MM.1S (cell line): ENCODE data around the gene SLC44A5.

Experiments
- DNase-seq: peaks from one replicate; pipeline ENCODE4 v3.0.0-alpha.2; 2015
- H2AFZ ChIP-seq: fragments of 300-600 bp; sonication (generic); 2 replicates; pipeline ENCODE4 v1.6.0; 2016; ENCODE audit warnings: antibody characterized with exemption, low read length
- H3F3A ChIP-seq: fragments of 300-600 bp; sonication (generic); 2 replicates; pipeline ENCODE4 v1.6.1; 2016; ENCODE audit warnings: mild to moderate bottlenecking, antibody characterized with exemption, low read length, moderate library complexity, mixed read lengths; ENCODE audit not compliant: insufficient read depth
- H3K27ac ChIP-seq: fragments of 300-600 bp; sonication (generic); 2 replicates; pipeline ENCODE4 v1.5.1; 2016; ENCODE audit warnings: mild to moderate bottlenecking, low read length
- H3K27me3 ChIP-seq: fragments of 300-600 bp; sonication (generic); replicated peaks from 2 replicates; pipeline ENCODE4 v1.6.0; 2016; ENCODE audit warnings: low read length; ENCODE audit not compliant: insufficient read depth
- H3K36me3 ChIP-seq: fragments of 300-600 bp; sonication (generic); replicated peaks from 2 replicates; pipeline ENCODE4 v1.6.1; 2016; ENCODE audit warnings: mild to moderate bottlenecking, low read length, mixed read lengths; ENCODE audit not compliant: insufficient read depth
- H3K4me1 ChIP-seq: fragments of 300-600 bp; sonication (generic); 2 replicates; pipeline ENCODE4 v1.6.1; 2016; ENCODE audit warnings: low read length, mixed read lengths
- H3K4me2 ChIP-seq: fragments of 300-600 bp; sonication (generic); 2 replicates; pipeline ENCODE4 v1.6.0; 2016; ENCODE audit warnings: low read depth, low read length
- H3K4me3 ChIP-seq: fragments of 300-600 bp; sonication (generic); 2 replicates; pipeline ENCODE4 v1.5.1; 2016; ENCODE audit warnings: low read length, mixed read lengths
- H3K79me2 ChIP-seq: fragments of 300-600 bp; sonication (generic); 2 replicates; pipeline ENCODE4 v1.6.1; 2016; ENCODE audit warnings: mixed run types, low read length, mixed read lengths
- H3K9ac ChIP-seq: fragments of 300-600 bp; sonication (generic); 2 replicates; pipeline ENCODE4 v1.6.1; 2016; ENCODE audit warnings: low read length, mixed read lengths
- H3K9me2 ChIP-seq: fragments of 300-600 bp; sonication (generic); replicated peaks from 2 replicates; pipeline ENCODE4 v1.6.1; 2016; ENCODE audit warnings: mild to moderate bottlenecking, low read length, mixed read lengths; ENCODE audit not compliant: insufficient read depth
- H3K9me3 ChIP-seq: fragments of 300-600 bp; sonication (generic); replicated peaks from 2 replicates; pipeline ENCODE4 v1.6.1; 2016; ENCODE audit warnings: mild to moderate bottlenecking, low read length, mixed read lengths; ENCODE audit not compliant: insufficient read depth
- H4K20me1 ChIP-seq: fragments of 300-600 bp; sonication (generic); 2 replicates; pipeline ENCODE4 v1.6.1; 2016; ENCODE audit warnings: mild to moderate bottlenecking, low read length, moderate library complexity, mixed read lengths; ENCODE audit not compliant: insufficient read depth
- CTCF ChIP-seq: fragments of 300-600 bp; sonication (generic); IDR thresholded peaks from 2 replicates; pipeline ENCODE4 v1.5.1; 2016; ENCODE audit warnings: antibody characterized with exemption, low read length, mixed read lengths
- EZH2 ChIP-seq: fragments of 300-600 bp; sonication (generic); optimal IDR thresholded peaks from 2 replicates; pipeline ENCODE3; 2017; ENCODE audit warnings: low read depth, mild to moderate bottlenecking, antibody characterized with exemption, low read length, mixed read lengths
- EZH2phosphoT487 ChIP-seq: fragments of 300-600 bp; sonication (generic); IDR thresholded peaks from 2 replicates; pipeline ENCODE4 v1.6.1; 2018; ENCODE audit warnings: antibody characterized with exemption, low read length

The SLC44A5 gene

GRCh38 chr1:75438355-75438754 lies 172.6 kb downstream of the SLC44A5 start:
- TF ChIP-seq CTCF (no peak), EZH2 (no peak), EZH2phosphoT487 (no peak)
- Histone ChIP-seq H3K9me3 (no peaks in the 10 kb centered on the region), H3K4me3 (no peak overlapping the region), H3K4me2 (no peak overlapping the region), H3K27me3 (no peaks in the 10 kb centered on the region), H3K9ac (no peak overlapping the region), H4K20me1 (no peaks in the 10 kb centered on the region), H2AFZ (no peak overlapping the region), H3K79me2 (no peaks in the 10 kb centered on the region), H3K9me2 (no peaks in the 10 kb centered on the region), H3K36me3 (no peaks in the 10 kb centered on the region), H3F3A (no peaks in the 10 kb centered on the region), H3K27ac (no peak overlapping the region), H3K4me1 (no peaks in the 10 kb centered on the region)
- peak; percentile 60 for DNase-seq

- no peak overlapping the region for H3K27ac ChIP-seq
- H4K20me1 ChIP-seq: no peaks in the 10 kb centered on the region
Measured at GRCh38 chr1:75431843-75432242, 179.1 kb downstream of the SLC44A5 start.

GRCh38 chr1:75430526-75430925 lies 180.4 kb downstream of the SLC44A5 start:
- Histone ChIP-seq H3K4me2 (no peak overlapping the region), H3K27ac (no peak overlapping the region), H3K9ac (no peak overlapping the region), H3K79me2 (no peaks in the 10 kb centered on the region), H3K4me3 (no peak overlapping the region), H3K4me1 (no peaks in the 10 kb centered on the region), H3K27me3 (no peaks in the 10 kb centered on the region), H3K9me2 (no peaks in the 10 kb centered on the region), H2AFZ (no peak overlapping the region), H3F3A (no peaks in the 10 kb centered on the region), H3K9me3 (no peaks in the 10 kb centered on the region), H3K36me3 (no peaks in the 10 kb centered on the region), H4K20me1 (no peaks in the 10 kb centered on the region)
- TF ChIP-seq EZH2 (no peak), EZH2phosphoT487 (no peak), CTCF (no peak)
- DNase-seq: no peak

More at GRCh38 chr1:75431843-75432242, 179.1 kb downstream of the SLC44A5 start:
- H3K27me3 ChIP-seq: no peaks in the 10 kb centered on the region
- no peak overlapping the region for H3K4me2 ChIP-seq
- no peaks in the 10 kb centered on the region for H3K79me2 ChIP-seq
- no peaks in the 10 kb centered on the region for H3K4me1 ChIP-seq
- H3K36me3 ChIP-seq: no peaks in the 10 kb centered on the region
- H3K4me3 ChIP-seq: no peak overlapping the region
- H2AFZ ChIP-seq: no peak overlapping the region
- no peak overlapping the region for H3K9ac ChIP-seq
- H3K9me3 ChIP-seq: no peaks in the 10 kb centered on the region
- no peaks in the 10 kb centered on the region for H3F3A ChIP-seq
- TF ChIP-seq CTCF (no peak), EZH2 (no peak), EZH2phosphoT487 (no peak)
- no peaks in the 10 kb centered on the region for H3K9me2 ChIP-seq
- DNase-seq: no peak
